Suprapubic skin (tissue), 4 donors: ENCODE measurements around the gene MEF2A. TPM values are rescaled to one million over a fixed set of nuclear protein-coding genes. Genes with fewer than 3 reads are reported as not detected.
A peak's percentile ranks its signal among the peaks of the same experiment; 100 is the strongest.

Experiments used
- DNase-seq, 2 donors: peaks; one replicate each; pipeline ENCODE4 v3.0.0-alpha.2; 2019; ENCODE audit warnings: low spot score in 2 of 2
- H3K27ac ChIP-seq: fragments of 200-600 bp; sonication (generic); one replicate; pipeline ENCODE4 v1.5.1; 2019
- H3K27me3 ChIP-seq: fragments of 200-600 bp; sonication (generic); one replicate; pipeline ENCODE4 v1.5.1; 2019
- H3K36me3 ChIP-seq: fragments of 200-600 bp; sonication (generic); one replicate; pipeline ENCODE4 v1.5.1; 2019
- H3K4me1 ChIP-seq: fragments of 200-600 bp; sonication (generic); one replicate; pipeline ENCODE4 v1.5.1; 2019
- H3K4me3 ChIP-seq: fragments of 200-600 bp; sonication (generic); one replicate; pipeline ENCODE4 v1.5.1; 2019; ENCODE audit warnings: mild to moderate bottlenecking
- H3K9me3 ChIP-seq: fragments of 200-600 bp; sonication (generic); one replicate; pipeline ENCODE4 v1.5.1; 2019
- EP300 ChIP-seq: sonication (generic); formaldehyde crosslinking; IDR thresholded peaks from one replicate; pipeline ENCODE4 v1.6.1; 2017; ENCODE audit warnings: antibody characterized with exemption
- POLR2A ChIP-seq, 2 donors: fragments of 450-650 bp; IDR thresholded peaks; one replicate each; pipeline ENCODE4 v1.6.1; 2017; ENCODE audit warnings: antibody characterized with exemption in 2 of 2, mild to moderate bottlenecking in 2 of 2, moderate library complexity in 2 of 2
- POLR2AphosphoS5 ChIP-seq, 3 donors: sonication (generic); formaldehyde crosslinking; IDR thresholded peaks; one replicate each; pipeline ENCODE4 v1.6.1; 2017; ENCODE audit warnings: antibody characterized with exemption in 3 of 3
- WGBS: methylation state at CpG from one replicate; pipeline ENCODE4 v1.1.5; 2018; 5-methylcytosine and 5-hydroxymethylcytosine counted together
- total RNA-seq, 4 donors: library from RNA; depleted of rRNA; stranded (reverse); fragments of >200 nt; gene quantifications; one replicate each; pipeline ENCODE4 v1.1.0, GENCODE V29; 2016
- TF ChIP-seq, protein P1 (sequence below), 2 donors: fragments of 200-600 bp in 1 of 2; fragments of 450-650 bp in 1 of 2; sonication (generic) in 1 of 2; IDR thresholded peaks; one replicate each; pipeline ENCODE4 v1.5.1; 2016 to 2019; ENCODE audit warnings: antibody characterized with exemption in 2 of 2, mild to moderate bottlenecking in 1 of 2, moderate library complexity in 1 of 2

Gene MEF2A
- total RNA-seq, 4 donors from 2014 or later = 70.1 to 222 (median 78.8) TPM

- no peaks in the 10 kb centered on the region for H3K27me3 ChIP-seq
- no peaks in the 10 kb centered on the region for H3K9me3 ChIP-seq
- no peaks in the 10 kb centered on the region for H3K36me3 ChIP-seq
- H3K27ac ChIP-seq = no peak overlapping the region
- DNase-seq = no peak
- TF ChIP-seq POLR2A (IDR thresholded peaks at IDR 0.05) = no peak
- TF ChIP-seq, protein P1, sequence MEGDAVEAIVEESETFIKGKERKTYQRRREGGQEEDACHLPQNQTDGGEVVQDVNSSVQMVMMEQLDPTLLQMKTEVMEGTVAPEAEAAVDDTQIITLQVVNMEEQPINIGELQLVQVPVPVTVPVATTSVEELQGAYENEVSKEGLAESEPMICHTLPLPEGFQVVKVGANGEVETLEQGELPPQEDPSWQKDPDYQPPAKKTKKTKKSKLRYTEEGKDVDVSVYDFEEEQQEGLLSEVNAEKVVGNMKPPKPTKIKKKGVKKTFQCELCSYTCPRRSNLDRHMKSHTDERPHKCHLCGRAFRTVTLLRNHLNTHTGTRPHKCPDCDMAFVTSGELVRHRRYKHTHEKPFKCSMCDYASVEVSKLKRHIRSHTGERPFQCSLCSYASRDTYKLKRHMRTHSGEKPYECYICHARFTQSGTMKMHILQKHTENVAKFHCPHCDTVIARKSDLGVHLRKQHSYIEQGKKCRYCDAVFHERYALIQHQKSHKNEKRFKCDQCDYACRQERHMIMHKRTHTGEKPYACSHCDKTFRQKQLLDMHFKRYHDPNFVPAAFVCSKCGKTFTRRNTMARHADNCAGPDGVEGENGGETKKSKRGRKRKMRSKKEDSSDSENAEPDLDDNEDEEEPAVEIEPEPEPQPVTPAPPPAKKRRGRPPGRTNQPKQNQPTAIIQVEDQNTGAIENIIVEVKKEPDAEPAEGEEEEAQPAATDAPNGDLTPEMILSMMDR (IDR thresholded peaks at IDR 0.05) = peak; percentile 43 to 77
- 7% methylated on average over 7 of the region's 7 CpGs for WGBS
- no peaks in the 10 kb centered on the region for H3K4me1 ChIP-seq
- no peak overlapping the region for H3K4me3 ChIP-seq
Observed at GRCh38 chr15:99755692-99756409, 190.1 kb downstream of the MEF2A start.

- TF ChIP-seq POLR2A (IDR thresholded peaks at IDR 0.05) = no peak
- TF ChIP-seq EP300 = no peak
- TF ChIP-seq, protein P1 (IDR thresholded peaks at IDR 0.05) = no peak
- TF ChIP-seq POLR2AphosphoS5 (IDR thresholded peaks at IDR 0.05) = no peak
- Histone ChIP-seq H3K4me3 (no peak overlapping the region), H3K9me3 (no peaks in the 10 kb centered on the region), H3K4me1 (no peaks in the 10 kb centered on the region), H3K27ac (no peak overlapping the region), H3K36me3 (no peaks in the 10 kb centered on the region), H3K27me3 (no peaks in the 10 kb centered on the region)
- DNase-seq = no peak
- 90% methylated on average over 1 of the region's 1 CpG for WGBS
Observed at GRCh38 chr15:99762288-99762687, 196.5 kb downstream of the MEF2A start.

DNA sequence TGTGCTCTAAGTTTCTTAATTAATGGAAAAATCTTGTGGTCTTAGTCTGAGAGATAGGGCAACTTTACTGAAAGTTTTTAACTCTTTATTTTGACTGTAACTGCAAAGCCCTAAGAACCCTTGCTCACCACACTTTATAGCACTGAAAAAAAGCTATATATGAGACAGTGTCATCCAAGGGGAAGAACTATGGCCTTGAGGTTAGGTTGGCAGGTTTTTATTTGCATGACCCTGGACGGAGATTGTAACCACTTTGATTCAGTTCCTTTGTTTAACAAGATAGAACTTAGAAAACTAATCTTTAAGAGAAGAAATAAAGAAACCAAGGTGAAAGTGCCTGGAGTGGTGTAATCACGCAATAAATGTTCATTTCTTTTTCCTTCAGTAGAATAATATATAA lies 198.0 kb downstream of the MEF2A start:
- no peaks in the 10 kb centered on the region for H3K27me3 ChIP-seq
- no peak overlapping the region for H3K27ac ChIP-seq
- TF ChIP-seq EP300 = no peak
- no peak for TF ChIP-seq POLR2A (IDR thresholded peaks at IDR 0.05)
- TF ChIP-seq, protein P1 (IDR thresholded peaks at IDR 0.05) = no peak
- TF ChIP-seq POLR2AphosphoS5 (IDR thresholded peaks at IDR 0.05) = no peak
- WGBS = 90% methylated on average over 2 of the region's 2 CpGs
- H3K4me1 ChIP-seq = no peaks in the 10 kb centered on the region
- no peaks in the 10 kb centered on the region for H3K36me3 ChIP-seq
- H3K9me3 ChIP-seq = no peaks in the 10 kb centered on the region
- no peak overlapping the region for H3K4me3 ChIP-seq
- no peak for DNase-seq

GRCh38 chr15:99764522-99764921 lies 198.7 kb downstream of the MEF2A start:
- Histone ChIP-seq H3K27me3 (no peaks in the 10 kb centered on the region), H3K9me3 (no peaks in the 10 kb centered on the region), H3K36me3 (no peaks in the 10 kb centered on the region), H3K4me3 (no peak overlapping the region), H3K4me1 (no peaks in the 10 kb centered on the region), H3K27ac (no peak overlapping the region)
- 71% methylated on average over 3 of the region's 3 CpGs for WGBS
- no peak for DNase-seq
- TF ChIP-seq, protein P1 (IDR thresholded peaks at IDR 0.05) = no peak
- TF ChIP-seq POLR2AphosphoS5 (IDR thresholded peaks at IDR 0.05) = no peak
- no peak for TF ChIP-seq POLR2A (IDR thresholded peaks at IDR 0.05)
- no peak for TF ChIP-seq EP300

Other genes starting within 250 kb of the MEF2A start
- 10 to 100 TPM; 19.7 to 52.8 (median 35.0) TPM for gene LYSMD4, start 167.5 kb downstream of the MEF2A start, total RNA-seq